Uterus (tissue), 2 donors: ENCODE measurements around the gene STING1.

Experiments
- POLR2A ChIP-seq, 2 donors: fragments of 450-650 bp; IDR thresholded peaks; one replicate each; pipeline ENCODE4 v1.6.1; 2016; ENCODE audit warnings: antibody characterized with exemption in 2 of 2, mild to moderate bottlenecking in 1 of 2, moderate library complexity in 1 of 2
- TF ChIP-seq, protein P1 (sequence below), 4 experiments: fragments of 200-600 bp in 2 of 4; fragments of 450-650 bp in 2 of 4; sonication (generic) in 2 of 4; IDR thresholded peaks; one replicate each; pipeline ENCODE4 v1.5.1; 2016 to 2019; ENCODE audit warnings: antibody characterized with exemption in 4 of 4, mild to moderate bottlenecking in 2 of 4, moderate library complexity in 1 of 4

DNA sequence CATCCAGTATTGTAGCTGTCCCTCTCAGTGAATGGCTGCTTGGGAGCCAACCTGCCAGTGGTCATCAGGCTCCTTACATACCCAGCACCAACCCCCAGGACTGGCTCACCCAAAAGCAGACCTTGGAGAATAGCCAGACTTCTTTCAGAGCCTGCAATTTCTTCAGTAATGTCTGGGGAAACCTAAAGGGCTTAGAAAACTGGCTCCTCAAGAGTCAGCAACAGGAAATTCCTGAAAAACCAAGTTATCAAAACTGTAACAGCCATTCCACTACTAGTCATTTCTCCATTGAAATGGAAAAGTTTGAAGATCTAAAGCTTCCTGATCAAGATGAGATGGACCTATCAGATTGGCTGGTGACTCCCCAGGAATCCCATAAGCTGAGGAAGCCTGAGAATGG lies 12.3 kb upstream of the STING1 start:
- TF ChIP-seq, protein P1, sequence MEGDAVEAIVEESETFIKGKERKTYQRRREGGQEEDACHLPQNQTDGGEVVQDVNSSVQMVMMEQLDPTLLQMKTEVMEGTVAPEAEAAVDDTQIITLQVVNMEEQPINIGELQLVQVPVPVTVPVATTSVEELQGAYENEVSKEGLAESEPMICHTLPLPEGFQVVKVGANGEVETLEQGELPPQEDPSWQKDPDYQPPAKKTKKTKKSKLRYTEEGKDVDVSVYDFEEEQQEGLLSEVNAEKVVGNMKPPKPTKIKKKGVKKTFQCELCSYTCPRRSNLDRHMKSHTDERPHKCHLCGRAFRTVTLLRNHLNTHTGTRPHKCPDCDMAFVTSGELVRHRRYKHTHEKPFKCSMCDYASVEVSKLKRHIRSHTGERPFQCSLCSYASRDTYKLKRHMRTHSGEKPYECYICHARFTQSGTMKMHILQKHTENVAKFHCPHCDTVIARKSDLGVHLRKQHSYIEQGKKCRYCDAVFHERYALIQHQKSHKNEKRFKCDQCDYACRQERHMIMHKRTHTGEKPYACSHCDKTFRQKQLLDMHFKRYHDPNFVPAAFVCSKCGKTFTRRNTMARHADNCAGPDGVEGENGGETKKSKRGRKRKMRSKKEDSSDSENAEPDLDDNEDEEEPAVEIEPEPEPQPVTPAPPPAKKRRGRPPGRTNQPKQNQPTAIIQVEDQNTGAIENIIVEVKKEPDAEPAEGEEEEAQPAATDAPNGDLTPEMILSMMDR (IDR thresholded peaks at IDR 0.05): no peak
- TF ChIP-seq POLR2A (IDR thresholded peaks at IDR 0.05): no peak
